IMR-90 (cell line): Measurements from ENCODE around the gene GGTLC2. TPM values are rescaled to one million over a fixed set of nuclear protein-coding genes. Genes with fewer than 3 reads are reported as not detected.

Source experiments
- ATAC-seq: fragments of 200-7000 bp; cut with Tn5 transposase; 2 replicates; pipeline ENCODE4 v1.9.1; 2020; ENCODE audit warnings: low read depth, mild to moderate bottlenecking, moderate library complexity
- BruUV-seq: library from RNA; stranded (reverse); fragments of 400-500 nt; replicated peaks from 2 replicates; lab custom pipeline; 2021; lab: Mats Ljungman, UMichigan
- CTCF ChIA-PET: fragments of 300-600 bp; formaldehyde crosslinking; extraction: SDS; loops from one replicate; lab custom pipeline; 2021; ENCODE audit warnings: antibody characterized with exemption; lab: Yijun Ruan, JAX
- POLR2A ChIA-PET: fragments of 300-600 bp; sonication (Branson Sonifier 250); formaldehyde crosslinking; loops from one replicate; lab custom pipeline; 2022; ENCODE audit warnings: antibody characterized with exemption; ENCODE audit not compliant: unreplicated experiment; lab: Charles Lee
- DNase-seq: peaks from one replicate; pipeline ENCODE4 v3.0.0; 2013
- H2AFZ ChIP-seq: replicated peaks from 2 replicates; pipeline ENCODE3; 2013; ENCODE audit warnings: low read length, mild to moderate bottlenecking; ENCODE audit not compliant: poor library complexity
- H2AK5ac ChIP-seq: 2 replicates; pipeline ENCODE4 v1.6.1; 2013; ENCODE audit warnings: low read depth, low read length, inconsistent platforms
- H2AK9ac ChIP-seq: replicated peaks from 2 replicates; pipeline ENCODE3; 2013; ENCODE audit warnings: mild to moderate bottlenecking, low read depth, low read length, moderate library complexity; ENCODE audit not compliant: poor library complexity
- H2BK120ac ChIP-seq: 2 replicates; pipeline ENCODE4 v1.6.1; 2013; ENCODE audit warnings: low read depth, low read length, inconsistent platforms
- H2BK15ac ChIP-seq: 3 replicates; pipeline ENCODE4 v1.6.1; 2013; ENCODE audit warnings: low read depth, low read length, inconsistent platforms
- H2BK20ac ChIP-seq: 2 replicates; pipeline ENCODE4 v1.6.1; 2013; ENCODE audit warnings: low read depth, mild to moderate bottlenecking, inconsistent platforms, low read length, moderate library complexity
- H2BK5ac ChIP-seq: 2 replicates; pipeline ENCODE4 v1.6.1; 2013; ENCODE audit warnings: mild to moderate bottlenecking, low read depth, low read length, inconsistent platforms; ENCODE audit not compliant: poor library complexity, severe bottlenecking
- H3K14ac ChIP-seq: replicated peaks from 2 replicates; pipeline ENCODE4 v1.6.1; 2013; ENCODE audit warnings: low read depth, low read length, inconsistent platforms
- H3K18ac ChIP-seq: 2 replicates; pipeline ENCODE4 v1.6.1; 2013; ENCODE audit warnings: low read depth, low read length, control low read depth
- H3K23ac ChIP-seq: 2 replicates; pipeline ENCODE4 v1.6.1; 2013; ENCODE audit warnings: low read depth, low read length, inconsistent platforms
- H3K27ac ChIP-seq: 2 replicates; pipeline ENCODE4 v1.5.1; 2013; ENCODE audit warnings: mild to moderate bottlenecking, control low read depth, low read length; ENCODE audit not compliant: insufficient read depth
- H3K27me3 ChIP-seq: 2 replicates; pipeline ENCODE4 v1.6.1; 2013; ENCODE audit warnings: low read length; ENCODE audit not compliant: control insufficient read depth, insufficient read depth
- H3K36me3 ChIP-seq: 2 replicates; pipeline ENCODE4 v1.6.1; 2013; ENCODE audit warnings: low read length, mixed read lengths; ENCODE audit not compliant: control insufficient read depth, insufficient read depth
- H3K4ac ChIP-seq: 2 replicates; pipeline ENCODE4 v1.6.1; 2013; ENCODE audit warnings: low read depth, low read length, inconsistent platforms
- H3K4me1 ChIP-seq: 2 replicates; pipeline ENCODE4 v1.6.1; 2013; ENCODE audit warnings: low read length, mixed read lengths; ENCODE audit not compliant: control insufficient read depth, insufficient read depth
- H3K4me2 ChIP-seq: 2 replicates; pipeline ENCODE4 v1.6.1; 2013; ENCODE audit warnings: low read depth, mild to moderate bottlenecking, control low read depth, low read length, moderate library complexity
- H3K4me3 ChIP-seq: 2 replicates; pipeline ENCODE4 v1.5.1; 2013; ENCODE audit warnings: low read depth, mild to moderate bottlenecking, control low read depth, low read length, moderate library complexity; ENCODE audit not compliant: insufficient read depth
- H3K56ac ChIP-seq: 2 replicates; pipeline ENCODE4 v1.6.1; 2013; ENCODE audit warnings: low read length, inconsistent platforms; ENCODE audit not compliant: insufficient read depth; ENCODE audit errors: extremely low read depth
- H3K79me1 ChIP-seq, 2 experiments: 2 replicates each; pipeline ENCODE4 v1.6.1; 2013; ENCODE audit warnings: low read length in 2 of 2, inconsistent platforms in 1 of 2, low read depth in 1 of 2
- H3K9ac ChIP-seq: 2 replicates; pipeline ENCODE4 v1.6.1; 2013; ENCODE audit warnings: low read depth, low read length, control low read depth
- H3K9me1 ChIP-seq: 2 replicates; pipeline ENCODE4 v1.6.1; 2013; ENCODE audit warnings: low read length, inconsistent platforms; ENCODE audit not compliant: insufficient read depth
- H3K9me3 ChIP-seq: 2 replicates; pipeline ENCODE4 v1.6.1; 2013; ENCODE audit warnings: low read length; ENCODE audit not compliant: control insufficient read depth, insufficient read depth
- H4K20me1 ChIP-seq: 2 replicates; pipeline ENCODE4 v1.6.1; 2013; ENCODE audit warnings: low read length, inconsistent platforms; ENCODE audit not compliant: insufficient read depth
- H4K5ac ChIP-seq: 2 replicates; pipeline ENCODE4 v1.6.1; 2013; ENCODE audit warnings: mild to moderate bottlenecking, low read depth, low read length, control low read depth
- H4K8ac ChIP-seq, 2 experiments: 2 replicates each; pipeline ENCODE4 v1.6.1; 2013; ENCODE audit warnings: low read depth in 2 of 2, low read length in 2 of 2, control low read depth in 1 of 2, inconsistent platforms in 1 of 2
- H4K91ac ChIP-seq: 2 replicates; pipeline ENCODE4 v1.6.1; 2013; ENCODE audit warnings: low read depth, low read length, inconsistent platforms; ENCODE audit not compliant: insufficient read depth
- BHLHE40 ChIP-seq: fragments of 150-350 bp; IDR thresholded peaks from 2 replicates; pipeline ENCODE4 v1.6.1; 2016; ENCODE audit warnings: mild to moderate bottlenecking, low read depth, low read length
- CEBPB ChIP-seq: IDR thresholded peaks from 2 replicates; pipeline ENCODE4 v1.6.1; 2012; ENCODE audit warnings: low read depth, low read length, improper control_type of control experiment
- CHD1 ChIP-seq: IDR thresholded peaks from 2 replicates; pipeline ENCODE4 v1.6.1; 2012; ENCODE audit warnings: low read depth, low read length, improper control_type of control experiment
- CTCF ChIP-seq: conservative IDR thresholded peaks from 2 replicates; pipeline ENCODE4 v1.5.1; 2012; ENCODE audit warnings: mild to moderate bottlenecking, low read depth, low read length, improper control_type of control experiment
- FOS ChIP-seq: fragments of 150-350 bp; IDR thresholded peaks from 2 replicates; pipeline ENCODE4 v1.6.1; 2016; ENCODE audit warnings: low read depth, low read length
- MAFK ChIP-seq: IDR thresholded peaks from 2 replicates; pipeline ENCODE4 v1.6.1; 2012; ENCODE audit warnings: low read depth, low read length, improper control_type of control experiment
- MAZ ChIP-seq: IDR thresholded peaks from 2 replicates; pipeline ENCODE4 v1.6.1; 2012; ENCODE audit warnings: low read depth, mild to moderate bottlenecking, low read length, improper control_type of control experiment, moderate library complexity, borderline replicate concordance
- MXI1 ChIP-seq: IDR thresholded peaks from 2 replicates; pipeline ENCODE4 v1.6.1; 2012; ENCODE audit warnings: low read depth, mild to moderate bottlenecking, low read length, moderate library complexity, borderline replicate concordance
- NFE2L2 ChIP-seq: fragments of 150-350 bp; IDR thresholded peaks from 2 replicates; pipeline ENCODE4 v1.6.1; 2016; ENCODE audit warnings: low read depth, mild to moderate bottlenecking, low read length
- POLR2A ChIP-seq: IDR thresholded peaks from 2 replicates; pipeline ENCODE4 v1.6.1; 2012; ENCODE audit warnings: mild to moderate bottlenecking, low read depth, low read length
- RAD21 ChIP-seq: IDR thresholded peaks from 2 replicates; pipeline ENCODE4 v1.6.1; 2012; ENCODE audit warnings: low read length, improper control_type of control experiment
- RCOR1 ChIP-seq: IDR thresholded peaks from 2 replicates; pipeline ENCODE4 v1.6.1; 2012; ENCODE audit warnings: mild to moderate bottlenecking, low read length, improper control_type of control experiment; ENCODE audit not compliant: insufficient replicate concordance
- RFX5 ChIP-seq: IDR thresholded peaks from 2 replicates; pipeline ENCODE4 v1.8.0; 2012; ENCODE audit warnings: low read depth, mild to moderate bottlenecking, low read length, moderate library complexity
- SMC3 ChIP-seq: fragments of 150-350 bp; IDR thresholded peaks from 2 replicates; pipeline ENCODE4 v1.6.1; 2016; ENCODE audit warnings: low read depth, mild to moderate bottlenecking, antibody characterized with exemption, low read length, moderate library complexity
- WGBS, 2 experiments: methylation state at CpG; one replicate each; pipeline versions ENCODE4 v1.1.5 to v1.1.7; 2013; ENCODE audit warnings: missing lambda C conversion rate in 2 of 2; ENCODE audit not compliant: insufficient read length in 1 of 2; ENCODE audit errors: extremely low coverage in 2 of 2; 5-methylcytosine and 5-hydroxymethylcytosine counted together
- dilution Hi-C: fragments of 300-500 bp; cut with HindIII; formaldehyde crosslinking; loops from one replicate; pipeline ENCODE4 v1.14.3; 2018; ENCODE audit warnings: low sequenced_read_pairs; ENCODE audit not compliant: unreplicated experiment
- in situ Hi-C: fragments of 300-500 bp; cut with MboI; formaldehyde crosslinking; loops from 3 replicates; pipeline ENCODE4 v1.14.3; 2019; ENCODE audit warnings: low sequenced_read_pairs, inconsistent platforms, mixed read lengths
- intact Hi-C: fragments of 100-400 bp; cut with micrococcal nuclease; formaldehyde crosslinking; loops from 2 replicates; pipeline ENCODE4 v1.10.0; 2022
- polyA plus RNA-seq, 3 experiments: library from polyadenylated mRNA; depleted of rRNA; stranded (reverse); fragments of >200 nt; gene quantifications; 2 replicates each; pipeline ENCODE4 v1.2.3, GENCODE V29; 2012; ENCODE audit warnings: low replicate concordance in 1 of 3
- total RNA-seq: library from RNA; depleted of rRNA; stranded (reverse); fragments of >200 nt; gene quantifications from 2 replicates; pipeline ENCODE4 v1.2.3, GENCODE V29; 2012
- TF ChIP-seq, protein P1 (sequence below): fragments of 150-350 bp; IDR thresholded peaks from 2 replicates; pipeline ENCODE4 v1.6.1; 2016; ENCODE audit warnings: low read depth, mild to moderate bottlenecking, low read length, moderate library complexity, borderline replicate concordance

Gene GGTLC2
- total and polyA plus RNA-seq, 2 of the 4 experiments (the other 2 are of a cell fraction) = 0.09 TPM; not detected in 1

DNA sequence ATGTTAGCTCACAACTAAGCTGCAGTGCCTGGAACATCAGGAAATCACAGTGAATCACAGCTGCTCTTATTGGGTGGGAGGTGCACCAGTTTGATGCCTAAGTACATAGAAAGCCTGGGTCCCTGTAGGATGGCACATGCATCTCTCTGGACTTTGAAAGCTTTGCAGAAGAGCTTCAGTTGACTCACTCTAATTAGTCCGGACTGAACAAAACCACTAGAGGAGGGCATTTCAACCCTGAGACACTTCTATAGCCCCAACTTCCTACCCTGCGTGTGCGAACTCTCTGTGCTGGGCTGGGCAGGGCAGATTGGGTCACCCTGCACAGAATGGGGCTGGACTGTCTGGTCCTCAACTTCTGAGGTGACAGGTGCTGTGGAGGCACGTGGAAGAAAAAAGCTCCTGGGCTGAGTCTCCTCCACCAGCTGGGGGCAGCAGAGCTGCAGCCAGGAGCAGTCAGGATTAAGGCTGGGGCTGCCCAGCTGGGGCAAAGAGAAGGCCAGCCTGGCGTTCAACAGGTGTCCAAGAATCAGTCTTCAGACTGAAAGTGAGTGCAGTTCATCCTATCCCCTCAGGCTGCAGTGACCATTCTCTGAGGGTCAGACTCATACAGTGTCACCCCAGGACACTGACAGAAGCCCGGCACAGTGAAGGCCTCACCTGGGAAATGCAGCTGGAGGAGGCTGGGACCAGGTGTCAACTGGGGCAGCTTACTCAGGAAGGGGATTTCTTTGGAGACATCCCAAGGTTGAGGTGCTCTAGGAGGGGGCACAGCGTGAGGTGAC is 22.1 kb downstream of the GGTLC2 start:
- Histone ChIP-seq H2BK15ac (no peak overlapping the region), H2AFZ (no peak overlapping the region), H3K56ac (no peak overlapping the region), H3K79me1 (no peaks in the 10 kb centered on the region), H3K14ac (no peak overlapping the region), H3K4me2 (no peak overlapping the region), H3K4me3 (no peak overlapping the region), H3K4me1 (no peaks in the 10 kb centered on the region), H2BK120ac (no peak overlapping the region), H4K8ac (no peak overlapping the region), H3K27me3 (peaks cover 39% of the 10 kb centered on the region), H3K9ac (no peak overlapping the region), H3K9me3 (peaks cover 4% of the 10 kb centered on the region; the same call in 1 of the 2 replicates), H3K23ac (no peak overlapping the region), H3K27ac (no peak overlapping the region), H2AK9ac (no peak overlapping the region), H2BK20ac (no peak overlapping the region), H4K20me1 (no peaks in the 10 kb centered on the region), H3K4ac (no peak overlapping the region), H2BK5ac (no peak overlapping the region), H3K9me1 (no peaks in the 10 kb centered on the region), H2AK5ac (no peak overlapping the region), H3K18ac (no peak overlapping the region), H4K91ac (no peak overlapping the region), H4K5ac (no peak overlapping the region), H3K36me3 (no peaks in the 10 kb centered on the region)
- no TSS peak for BruUV-seq
- POLR2A ChIA-PET = no interaction called here
- 0% methylated on average over 1 of the region's 7 CpGs; no CpG with 5 or more reads in 1 of the 2 experiments for WGBS, 2 experiments
- in situ Hi-C loops (no loop called here), dilution Hi-C loops (no loop called here), intact Hi-C loops (loop anchor here (1.0 to 10.0 kb wide), 2 partner anchors 21 to 78 kb away; no protein-coding TSS in a partner anchor)
- peak; percentile 46 for DNase-seq
- CTCF ChIA-PET = interaction anchor here (0.7 to 1.8 kb wide), 14 partner anchors 9 to 583 kb away, joined by 3 to 29 read pairs (median 3); no protein-coding TSS in a partner anchor
- peak; percentile 94 for ATAC-seq
- TF ChIP-seq NFE2L2 = no peak
- peak; percentile 51 for TF ChIP-seq RCOR1
- no peak for TF ChIP-seq RFX5
- TF ChIP-seq BHLHE40 = peak; percentile 48; the same call in 1 of the 2 replicates
- TF ChIP-seq, protein P1, sequence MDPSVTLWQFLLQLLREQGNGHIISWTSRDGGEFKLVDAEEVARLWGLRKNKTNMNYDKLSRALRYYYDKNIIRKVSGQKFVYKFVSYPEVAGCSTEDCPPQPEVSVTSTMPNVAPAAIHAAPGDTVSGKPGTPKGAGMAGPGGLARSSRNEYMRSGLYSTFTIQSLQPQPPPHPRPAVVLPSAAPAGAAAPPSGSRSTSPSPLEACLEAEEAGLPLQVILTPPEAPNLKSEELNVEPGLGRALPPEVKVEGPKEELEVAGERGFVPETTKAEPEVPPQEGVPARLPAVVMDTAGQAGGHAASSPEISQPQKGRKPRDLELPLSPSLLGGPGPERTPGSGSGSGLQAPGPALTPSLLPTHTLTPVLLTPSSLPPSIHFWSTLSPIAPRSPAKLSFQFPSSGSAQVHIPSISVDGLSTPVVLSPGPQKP = no peak
- TF ChIP-seq MAZ = no peak
- no peak for TF ChIP-seq CEBPB
- no peak for TF ChIP-seq MAFK
- TF ChIP-seq CTCF = peak; percentile 78
- 0 out of 2 replicates have a peak, but pooled peaks have one; percentile 53 for TF ChIP-seq MXI1
- no peak for TF ChIP-seq POLR2A
- no peak for TF ChIP-seq CHD1
- TF ChIP-seq SMC3 = peak; percentile 78
- peak; percentile 79 for TF ChIP-seq RAD21
- no peak for TF ChIP-seq FOS
